ENCODE results near the gene PRSS23.

PRSS23 gene

DNA sequence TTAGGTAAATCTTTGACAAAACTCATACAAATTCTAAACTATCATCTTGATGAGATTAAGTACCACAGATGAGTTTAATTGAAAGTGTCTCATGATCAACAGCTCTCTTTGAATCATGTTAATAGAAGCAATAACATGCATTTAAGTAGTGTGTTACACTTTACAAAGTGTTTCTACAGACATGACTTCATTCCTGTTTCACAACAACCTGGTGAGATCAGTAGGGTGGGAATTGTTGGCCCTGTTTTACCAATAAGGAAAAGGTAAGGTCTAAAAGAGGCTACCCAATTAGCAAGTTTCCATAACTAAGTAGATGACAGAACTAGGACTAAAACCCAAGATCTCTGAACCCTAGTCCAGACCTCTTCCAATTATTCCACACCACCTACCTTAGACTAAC, 12.7 kb upstream of the PRSS23 start:
- H3F3A ChIP-seq (ENCODE audit: control insufficient read depth, insufficient read depth): no peaks in the 10 kb centered on the region
- H3K9me3 ChIP-seq (ENCODE audit: control insufficient read depth, insufficient read depth, low read length): no peaks in the 10 kb centered on the region
- H3K27me3 ChIP-seq (ENCODE audit: control insufficient read depth, low read length): no peaks in the 10 kb centered on the region
- H3K4me3 ChIP-seq (ENCODE audit: low read length): no peak overlapping the region
- no peaks in the 10 kb centered on the region for H3K9me2 ChIP-seq (replicated peaks; ENCODE audit: control insufficient read depth, low read length)
- H3K4me1 ChIP-seq (ENCODE audit: control insufficient read depth, low read length): no peaks in the 10 kb centered on the region
- H3K27ac ChIP-seq (ENCODE audit: low read depth, low read length): no peak overlapping the region
- H3K79me2 ChIP-seq (ENCODE audit: control insufficient read depth, low read length): no peaks in the 10 kb centered on the region
- no peaks in the 10 kb centered on the region for H4K20me1 ChIP-seq (ENCODE audit: control insufficient read depth, insufficient read depth, low read depth, low read length)
- no peak for TF ChIP-seq EZH2phosphoT487 (IDR thresholded peaks at IDR 0.05; ENCODE audit: borderline replicate concordance, low read length)
- TF ChIP-seq CTCF (IDR thresholded peaks at IDR 0.05; ENCODE audit: low read depth, low read length, poor library complexity, severe bottlenecking): no peak
- no peak overlapping the region for H3K4me2 ChIP-seq (ENCODE audit: low read length)
- no peaks in the 10 kb centered on the region for H3K36me3 ChIP-seq (ENCODE audit: control insufficient read depth, low read length)

- TF ChIP-seq EZH2phosphoT487 (IDR thresholded peaks at IDR 0.05; ENCODE audit: borderline replicate concordance, low read length) (no peak), CTCF (IDR thresholded peaks at IDR 0.05; ENCODE audit: low read depth, low read length, poor library complexity, severe bottlenecking) (no peak)
Observed at GRCh38 chr11:86790195-86790725, 10.1 kb upstream of the PRSS23 start.

GRCh38 chr11:86790867-86791849, 9.2 kb upstream of the PRSS23 start:
- Histone ChIP-seq H3K4me1 (ENCODE audit: control insufficient read depth, low read length) (no peaks in the 10 kb centered on the region), H3F3A (ENCODE audit: control insufficient read depth, insufficient read depth) (no peaks in the 10 kb centered on the region), H3K9me2 (replicated peaks; ENCODE audit: control insufficient read depth, low read length) (no peaks in the 10 kb centered on the region), H3K4me2 (ENCODE audit: low read length) (no peak overlapping the region), H3K27ac (ENCODE audit: low read depth, low read length) (no peak overlapping the region), H3K36me3 (ENCODE audit: control insufficient read depth, low read length) (no peaks in the 10 kb centered on the region), H4K20me1 (ENCODE audit: control insufficient read depth, insufficient read depth, low read depth, low read length) (no peaks in the 10 kb centered on the region), H3K27me3 (ENCODE audit: control insufficient read depth, low read length) (no peaks in the 10 kb centered on the region), H3K79me2 (ENCODE audit: control insufficient read depth, low read length) (no peaks in the 10 kb centered on the region), H3K4me3 (ENCODE audit: low read length) (no peak overlapping the region), H3K9me3 (ENCODE audit: control insufficient read depth, insufficient read depth, low read length) (no peaks in the 10 kb centered on the region)
- TF ChIP-seq CTCF (IDR thresholded peaks at IDR 0.05; ENCODE audit: low read depth, low read length, poor library complexity, severe bottlenecking) (no peak), EZH2phosphoT487 (IDR thresholded peaks at IDR 0.05; ENCODE audit: borderline replicate concordance, low read length) (no peak)

More at GRCh38 chr11:86790195-86790725, 10.1 kb upstream of the PRSS23 start:
- no peak overlapping the region for H3K4me3 ChIP-seq (ENCODE audit: low read length)
- H3F3A ChIP-seq (ENCODE audit: control insufficient read depth, insufficient read depth): no peaks in the 10 kb centered on the region
- no peaks in the 10 kb centered on the region for H4K20me1 ChIP-seq (ENCODE audit: control insufficient read depth, insufficient read depth, low read depth, low read length)
- no peaks in the 10 kb centered on the region for H3K9me3 ChIP-seq (ENCODE audit: control insufficient read depth, insufficient read depth, low read length)
- H3K27me3 ChIP-seq (ENCODE audit: control insufficient read depth, low read length): no peaks in the 10 kb centered on the region
- no peaks in the 10 kb centered on the region for H3K4me1 ChIP-seq (ENCODE audit: control insufficient read depth, low read length)
- H3K36me3 ChIP-seq (ENCODE audit: control insufficient read depth, low read length): no peaks in the 10 kb centered on the region
- H3K4me2 ChIP-seq (ENCODE audit: low read length): no peak overlapping the region
- no peaks in the 10 kb centered on the region for H3K9me2 ChIP-seq (replicated peaks; ENCODE audit: control insufficient read depth, low read length)
- H3K79me2 ChIP-seq (ENCODE audit: control insufficient read depth, low read length): no peaks in the 10 kb centered on the region
- H3K27ac ChIP-seq (ENCODE audit: low read depth, low read length): no peak overlapping the region
